Liver (tissue), 3 donors: Measurements from ENCODE around the gene RNF215.

Experiments used
- EGR1 ChIP-seq, 2 donors: IDR thresholded peaks; 2 replicates each; pipeline ENCODE4 v1.6.1; 2016 to 2018; ENCODE audit warnings: antibody characterized with exemption in 2 of 2, low read depth in 2 of 2
- RAD21 ChIP-seq, 2 donors: IDR thresholded peaks; 2 replicates each; pipeline ENCODE4 v1.6.1; 2016; ENCODE audit warnings: antibody characterized with exemption in 2 of 2, mild to moderate bottlenecking in 2 of 2
- TAF1 ChIP-seq: conservative IDR thresholded peaks from 2 replicates; pipeline ENCODE4 v1.6.1; 2016; ENCODE audit warnings: antibody characterized with exemption, mild to moderate bottlenecking
- TF ChIP-seq, protein P1 (sequence below): IDR thresholded peaks from 2 replicates; pipeline ENCODE4 v1.6.1; 2016; ENCODE audit warnings: antibody characterized with exemption, mild to moderate bottlenecking
- TF ChIP-seq, protein P2 (sequence below): fragments of 150-350 bp; IDR thresholded peaks from 2 replicates; pipeline ENCODE4 v1.5.1; 2017; ENCODE audit warnings: improper control_type of control experiment, low read depth, low read length; ENCODE audit not compliant: missing input control
- donor health status: healthy.
- donor health status: healthy.

DNA sequence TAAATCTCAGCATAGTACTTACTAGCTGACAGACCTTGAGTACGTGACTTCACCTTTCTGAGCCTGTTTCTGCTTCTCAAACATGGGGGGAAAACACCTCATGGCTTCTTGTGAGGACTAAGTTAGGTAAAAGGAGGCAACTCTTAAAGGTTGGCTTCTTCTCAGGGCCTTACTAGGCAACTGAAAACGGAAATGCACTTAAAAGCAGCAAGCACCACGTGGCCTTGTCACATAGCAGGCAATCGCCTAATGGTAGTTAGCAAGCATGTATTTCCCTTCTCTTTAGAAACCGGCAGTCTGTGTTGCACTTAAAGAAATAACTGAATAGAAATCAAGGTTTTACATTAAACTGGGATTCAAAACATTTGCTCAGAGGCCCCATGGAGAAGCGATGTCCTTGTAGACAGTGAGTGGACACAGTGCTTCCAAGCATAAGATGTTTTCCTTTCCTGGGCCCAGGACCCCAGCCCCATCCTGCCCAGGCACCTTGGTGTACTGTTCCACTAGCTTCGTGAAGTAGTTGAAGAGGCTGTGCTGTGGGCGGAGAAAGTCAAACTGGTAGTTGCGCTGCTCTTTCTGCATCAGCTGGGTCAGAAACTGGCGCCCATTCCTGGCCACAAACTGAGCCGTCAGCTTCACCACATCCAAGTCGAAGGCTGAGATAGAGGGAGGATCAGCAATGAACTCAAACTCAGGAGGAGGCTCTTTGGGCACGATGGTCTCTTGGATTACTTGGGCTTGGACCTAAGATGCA is 42.6 kb downstream of the RNF215 start:
- TF ChIP-seq, protein P1, sequence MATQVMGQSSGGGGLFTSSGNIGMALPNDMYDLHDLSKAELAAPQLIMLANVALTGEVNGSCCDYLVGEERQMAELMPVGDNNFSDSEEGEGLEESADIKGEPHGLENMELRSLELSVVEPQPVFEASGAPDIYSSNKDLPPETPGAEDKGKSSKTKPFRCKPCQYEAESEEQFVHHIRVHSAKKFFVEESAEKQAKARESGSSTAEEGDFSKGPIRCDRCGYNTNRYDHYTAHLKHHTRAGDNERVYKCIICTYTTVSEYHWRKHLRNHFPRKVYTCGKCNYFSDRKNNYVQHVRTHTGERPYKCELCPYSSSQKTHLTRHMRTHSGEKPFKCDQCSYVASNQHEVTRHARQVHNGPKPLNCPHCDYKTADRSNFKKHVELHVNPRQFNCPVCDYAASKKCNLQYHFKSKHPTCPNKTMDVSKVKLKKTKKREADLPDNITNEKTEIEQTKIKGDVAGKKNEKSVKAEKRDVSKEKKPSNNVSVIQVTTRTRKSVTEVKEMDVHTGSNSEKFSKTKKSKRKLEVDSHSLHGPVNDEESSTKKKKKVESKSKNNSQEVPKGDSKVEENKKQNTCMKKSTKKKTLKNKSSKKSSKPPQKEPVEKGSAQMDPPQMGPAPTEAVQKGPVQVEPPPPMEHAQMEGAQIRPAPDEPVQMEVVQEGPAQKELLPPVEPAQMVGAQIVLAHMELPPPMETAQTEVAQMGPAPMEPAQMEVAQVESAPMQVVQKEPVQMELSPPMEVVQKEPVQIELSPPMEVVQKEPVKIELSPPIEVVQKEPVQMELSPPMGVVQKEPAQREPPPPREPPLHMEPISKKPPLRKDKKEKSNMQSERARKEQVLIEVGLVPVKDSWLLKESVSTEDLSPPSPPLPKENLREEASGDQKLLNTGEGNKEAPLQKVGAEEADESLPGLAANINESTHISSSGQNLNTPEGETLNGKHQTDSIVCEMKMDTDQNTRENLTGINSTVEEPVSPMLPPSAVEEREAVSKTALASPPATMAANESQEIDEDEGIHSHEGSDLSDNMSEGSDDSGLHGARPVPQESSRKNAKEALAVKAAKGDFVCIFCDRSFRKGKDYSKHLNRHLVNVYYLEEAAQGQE: no peak
- TF ChIP-seq, protein P2, sequence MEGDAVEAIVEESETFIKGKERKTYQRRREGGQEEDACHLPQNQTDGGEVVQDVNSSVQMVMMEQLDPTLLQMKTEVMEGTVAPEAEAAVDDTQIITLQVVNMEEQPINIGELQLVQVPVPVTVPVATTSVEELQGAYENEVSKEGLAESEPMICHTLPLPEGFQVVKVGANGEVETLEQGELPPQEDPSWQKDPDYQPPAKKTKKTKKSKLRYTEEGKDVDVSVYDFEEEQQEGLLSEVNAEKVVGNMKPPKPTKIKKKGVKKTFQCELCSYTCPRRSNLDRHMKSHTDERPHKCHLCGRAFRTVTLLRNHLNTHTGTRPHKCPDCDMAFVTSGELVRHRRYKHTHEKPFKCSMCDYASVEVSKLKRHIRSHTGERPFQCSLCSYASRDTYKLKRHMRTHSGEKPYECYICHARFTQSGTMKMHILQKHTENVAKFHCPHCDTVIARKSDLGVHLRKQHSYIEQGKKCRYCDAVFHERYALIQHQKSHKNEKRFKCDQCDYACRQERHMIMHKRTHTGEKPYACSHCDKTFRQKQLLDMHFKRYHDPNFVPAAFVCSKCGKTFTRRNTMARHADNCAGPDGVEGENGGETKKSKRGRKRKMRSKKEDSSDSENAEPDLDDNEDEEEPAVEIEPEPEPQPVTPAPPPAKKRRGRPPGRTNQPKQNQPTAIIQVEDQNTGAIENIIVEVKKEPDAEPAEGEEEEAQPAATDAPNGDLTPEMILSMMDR: no peak
- TF ChIP-seq EGR1 (IDR thresholded peaks at IDR 0.05; ENCODE audit: low read depth in 2 of 2) (no peak), RAD21 (IDR thresholded peaks at IDR 0.05) (no peak), TAF1 (no peak)
